SH-SY5Y (cell line): ENCODE results near the gene MGAT5.

Experiments used
- GATA2 ChIP-seq: IDR thresholded peaks from 2 replicates; pipeline ENCODE4 v1.6.1; 2011; ENCODE audit warnings: mild to moderate bottlenecking, low read depth, low read length
- GATA3 ChIP-seq: IDR thresholded peaks from 2 replicates; pipeline ENCODE4 v1.6.1; 2011; ENCODE audit warnings: low read depth, mild to moderate bottlenecking, low read length, moderate library complexity

GRCh38 chr2:134289225-134289624 lies 35.4 kb downstream of the MGAT5 start:
- TF ChIP-seq GATA2 (no peak), GATA3 (no peak)
